ENCODE measurements around the gene CDIPT.

DNA sequence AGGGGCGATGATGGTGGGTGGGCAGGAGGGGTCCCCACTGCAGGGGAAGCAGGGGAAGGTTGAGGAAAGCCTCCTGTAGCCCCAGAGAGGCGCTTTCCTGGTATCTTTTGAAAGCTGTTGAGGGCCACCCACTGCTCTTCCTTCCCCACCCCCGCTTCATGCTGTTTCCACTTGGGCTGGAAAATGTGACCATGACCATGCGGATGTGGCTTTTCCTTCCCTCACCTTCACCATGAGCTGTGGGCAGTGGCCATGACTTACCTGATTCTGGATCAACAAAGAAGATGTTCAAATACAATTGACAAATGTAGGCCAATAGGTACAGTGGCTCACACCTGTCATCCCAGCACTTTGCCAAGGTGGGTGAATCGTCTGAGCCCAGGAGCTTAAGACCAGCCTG is 28.9 kb downstream of the CDIPT start:
- TF ChIP-seq, protein P1, sequence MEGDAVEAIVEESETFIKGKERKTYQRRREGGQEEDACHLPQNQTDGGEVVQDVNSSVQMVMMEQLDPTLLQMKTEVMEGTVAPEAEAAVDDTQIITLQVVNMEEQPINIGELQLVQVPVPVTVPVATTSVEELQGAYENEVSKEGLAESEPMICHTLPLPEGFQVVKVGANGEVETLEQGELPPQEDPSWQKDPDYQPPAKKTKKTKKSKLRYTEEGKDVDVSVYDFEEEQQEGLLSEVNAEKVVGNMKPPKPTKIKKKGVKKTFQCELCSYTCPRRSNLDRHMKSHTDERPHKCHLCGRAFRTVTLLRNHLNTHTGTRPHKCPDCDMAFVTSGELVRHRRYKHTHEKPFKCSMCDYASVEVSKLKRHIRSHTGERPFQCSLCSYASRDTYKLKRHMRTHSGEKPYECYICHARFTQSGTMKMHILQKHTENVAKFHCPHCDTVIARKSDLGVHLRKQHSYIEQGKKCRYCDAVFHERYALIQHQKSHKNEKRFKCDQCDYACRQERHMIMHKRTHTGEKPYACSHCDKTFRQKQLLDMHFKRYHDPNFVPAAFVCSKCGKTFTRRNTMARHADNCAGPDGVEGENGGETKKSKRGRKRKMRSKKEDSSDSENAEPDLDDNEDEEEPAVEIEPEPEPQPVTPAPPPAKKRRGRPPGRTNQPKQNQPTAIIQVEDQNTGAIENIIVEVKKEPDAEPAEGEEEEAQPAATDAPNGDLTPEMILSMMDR (IDR thresholded peaks at IDR 0.05) = no peak
- no peak for TF ChIP-seq POLR2A (IDR thresholded peaks at IDR 0.05)

All from Peyer's patch (tissue), 4 donors.